HG03139 (cell line): Measurements from ENCODE around the gene DMGDH.
"Not testable (repeated sequence)": the region's sequence is repeated elsewhere in the genome, so short reads cannot be mapped to it uniquely, and the experiment has no call there.

Experiments
- ATAC-seq: cut with Tn5 transposase; IDR thresholded peaks from one replicate; pipeline ENCODE4 v1.9.1; 2021; ENCODE audit not compliant: unreplicated experiment

The DMGDH gene

GRCh38 chr5:79020861-79021561 lies 48.5 kb downstream of the DMGDH start:
- ATAC-seq: no peak

- no peak for ATAC-seq
These were observed 54.8 kb downstream of the DMGDH start for GRCh38 chr5:79014631-79015030.

GRCh38 chr5:79011869-79012268 lies 57.6 kb downstream of the DMGDH start:
- ATAC-seq: no peak

GRCh38 chr5:79011219-79011836 lies 58.1 kb downstream of the DMGDH start:
- ATAC-seq: no peak

GRCh38 chr5:79008362-79008761 lies 61.1 kb downstream of the DMGDH start:
- no peak for ATAC-seq

GRCh38 chr5:79007872-79008271 lies 61.6 kb downstream of the DMGDH start:
- ATAC-seq: no peak

GRCh38 chr5:79005936-79006631 lies 63.4 kb downstream of the DMGDH start:
- ATAC-seq: no peak

GRCh38 chr5:79005151-79005550 lies 64.3 kb downstream of the DMGDH start:
- ATAC-seq: no peak

GRCh38 chr5:79002374-79002773 lies 67.1 kb downstream of the DMGDH start:
- ATAC-seq: no peak

GRCh38 chr5:79001471-79001870 lies 68.0 kb downstream of the DMGDH start:
- no peak for ATAC-seq

GRCh38 chr5:78997090-78997489 lies 72.4 kb downstream of the DMGDH start:
- ATAC-seq: no peak

GRCh38 chr5:78995521-78996007 lies 73.9 kb downstream of the DMGDH start:
- no peak for ATAC-seq

- ATAC-seq: no peak
These were observed 76.3 kb downstream of the DMGDH start for GRCh38 chr5:78993165-78993564.

GRCh38 chr5:78992146-78992545 lies 77.3 kb downstream of the DMGDH start:
- no peak for ATAC-seq

- ATAC-seq: no peak
These were observed 80.4 kb downstream of the DMGDH start for GRCh38 chr5:78989080-78989479.

- peak; percentile 42 for ATAC-seq
These were observed 83.7 kb downstream of the DMGDH start for GRCh38 chr5:78985725-78986223.

GRCh38 chr5:78985116-78985724 lies 84.3 kb downstream of the DMGDH start, which contains the start of gene ARSB:
Gene ARSB (minus strand): TSS chr5:78985310. CDS start chr5:78985248, 62 bp downstream.
- ATAC-seq: peak; percentile 41

GRCh38 chr5:78984439-78985115 lies 84.9 kb downstream of the DMGDH start:
- ATAC-seq: peak; percentile 36

- peak; percentile 3 for ATAC-seq
These were observed 85.7 kb downstream of the DMGDH start for GRCh38 chr5:78983601-78984438.

GRCh38 chr5:78983194-78983593 lies 86.3 kb downstream of the DMGDH start:
- ATAC-seq: not testable (repeated sequence)
